ENCODE data around the gene LMNA.
A peak's percentile ranks its signal among the peaks of the same experiment; 100 is the strongest.

The LMNA gene

GRCh38 chr1:156144742-156145141, 30.2 kb downstream of the LMNA start:
- no peaks in the 10 kb centered on the region for H4K20me1 ChIP-seq (ENCODE audit: control insufficient read depth, insufficient read depth, low read depth, low read length)
- no peaks in the 10 kb centered on the region for H3K36me3 ChIP-seq (ENCODE audit: control insufficient read depth, low read length)
- no peaks in the 10 kb centered on the region for H3K27me3 ChIP-seq (ENCODE audit: control insufficient read depth, low read length)
- no peaks in the 10 kb centered on the region for H3K79me2 ChIP-seq (ENCODE audit: control insufficient read depth, low read length)
- H3K4me3 ChIP-seq (ENCODE audit: low read length), result no peak overlapping the region
- no peaks in the 10 kb centered on the region for H3K9me2 ChIP-seq (replicated peaks; ENCODE audit: control insufficient read depth, low read length)
- no peak overlapping the region for H3K4me2 ChIP-seq (ENCODE audit: low read length)
- TF ChIP-seq EZH2phosphoT487 (IDR thresholded peaks at IDR 0.05; ENCODE audit: borderline replicate concordance, low read length) (no peak), CTCF (IDR thresholded peaks at IDR 0.05; ENCODE audit: low read depth, low read length, poor library complexity, severe bottlenecking) (no peak)
- no peak overlapping the region for H3K27ac ChIP-seq (ENCODE audit: low read depth, low read length)
- no peaks in the 10 kb centered on the region for H3K9me3 ChIP-seq (ENCODE audit: control insufficient read depth, insufficient read depth, low read length)
- no peaks in the 10 kb centered on the region; the same call in 1 of the 2 replicates for H3F3A ChIP-seq (ENCODE audit: control insufficient read depth, insufficient read depth)
- peaks cover 41% of the 10 kb centered on the region for H3K4me1 ChIP-seq (ENCODE audit: control insufficient read depth, low read length)

- no peaks in the 10 kb centered on the region for H3K9me3 ChIP-seq (ENCODE audit: control insufficient read depth, insufficient read depth, low read length)
- no peak overlapping the region for H3K27ac ChIP-seq (ENCODE audit: low read depth, low read length)
- H3K9me2 ChIP-seq (replicated peaks; ENCODE audit: control insufficient read depth, low read length), result no peaks in the 10 kb centered on the region
- peaks cover 6% of the 10 kb centered on the region for H3K79me2 ChIP-seq (ENCODE audit: control insufficient read depth, low read length)
- no peak overlapping the region for H3K4me3 ChIP-seq (ENCODE audit: low read length)
- TF ChIP-seq EZH2phosphoT487 (IDR thresholded peaks at IDR 0.05; ENCODE audit: borderline replicate concordance, low read length), result no peak
- no peak for TF ChIP-seq CTCF (IDR thresholded peaks at IDR 0.05; ENCODE audit: low read depth, low read length, poor library complexity, severe bottlenecking)
- no peaks in the 10 kb centered on the region for H3K27me3 ChIP-seq (ENCODE audit: control insufficient read depth, low read length)
- H3K4me2 ChIP-seq (ENCODE audit: low read length), result peak overlapping the region; percentile 63; the same call in 1 of the 2 replicates
- H3F3A ChIP-seq (ENCODE audit: control insufficient read depth, insufficient read depth), result peaks cover 4% of the 10 kb centered on the region
- no peaks in the 10 kb centered on the region for H3K36me3 ChIP-seq (ENCODE audit: control insufficient read depth, low read length)
- no peaks in the 10 kb centered on the region for H4K20me1 ChIP-seq (ENCODE audit: control insufficient read depth, insufficient read depth, low read depth, low read length)
- peaks cover 50% of the 10 kb centered on the region for H3K4me1 ChIP-seq (ENCODE audit: control insufficient read depth, low read length)
Observed at GRCh38 chr1:156145650-156146019, 31.1 kb downstream of the LMNA start.

- Histone ChIP-seq H3F3A (ENCODE audit: control insufficient read depth, insufficient read depth) (peaks cover 9% of the 10 kb centered on the region), H3K36me3 (ENCODE audit: control insufficient read depth, low read length) (no peaks in the 10 kb centered on the region), H3K27me3 (ENCODE audit: control insufficient read depth, low read length) (no peaks in the 10 kb centered on the region), H3K4me1 (ENCODE audit: control insufficient read depth, low read length) (peaks cover 55% of the 10 kb centered on the region), H3K79me2 (ENCODE audit: control insufficient read depth, low read length) (peaks cover 12% of the 10 kb centered on the region), H3K4me3 (ENCODE audit: low read length) (peak overlapping the region; percentile 54), H3K9me3 (ENCODE audit: control insufficient read depth, insufficient read depth, low read length) (no peaks in the 10 kb centered on the region), H3K4me2 (ENCODE audit: low read length) (peak overlapping the region; percentile 63), H3K27ac (ENCODE audit: low read depth, low read length) (peak overlapping the region; percentile 17; the same call in 1 of the 2 replicates), H3K9me2 (replicated peaks; ENCODE audit: control insufficient read depth, low read length) (no peaks in the 10 kb centered on the region), H4K20me1 (ENCODE audit: control insufficient read depth, insufficient read depth, low read depth, low read length) (no peaks in the 10 kb centered on the region)
- TF ChIP-seq EZH2phosphoT487 (IDR thresholded peaks at IDR 0.05; ENCODE audit: borderline replicate concordance, low read length), result no peak
- TF ChIP-seq CTCF (IDR thresholded peaks at IDR 0.05; ENCODE audit: low read depth, low read length, poor library complexity, severe bottlenecking), result peak; percentile 78
Observed at GRCh38 chr1:156146020-156146768, 31.7 kb downstream of the LMNA start.
